ENCODE measurements around the gene BLTP3B.
A peak's percentile ranks its signal among the peaks of the same experiment; 100 is the strongest.

BLTP3B gene

DNA sequence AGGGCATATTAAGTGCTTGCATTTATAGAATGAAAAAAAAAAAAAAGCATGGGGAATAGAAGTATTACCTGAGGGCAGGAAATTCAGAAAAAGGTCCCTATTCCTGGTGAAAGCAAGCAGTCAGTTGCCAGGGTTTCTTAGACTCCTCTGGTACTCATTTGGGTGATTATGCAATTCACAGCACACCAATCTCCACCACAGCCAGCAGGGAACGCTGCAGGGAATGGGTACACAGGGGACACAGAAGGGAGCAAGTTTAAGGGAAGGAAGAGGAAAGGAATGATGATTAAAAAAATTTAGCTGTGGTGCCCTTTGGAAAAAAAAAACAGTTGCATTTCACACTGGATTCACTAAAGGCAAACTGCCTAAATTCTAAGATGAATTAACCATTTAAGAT lies 14.2 kb downstream of the BLTP3B start:
- FAIRE-seq (no peak), DNase-seq (ENCODE audit: insufficient read length) (no peak)

DNA sequence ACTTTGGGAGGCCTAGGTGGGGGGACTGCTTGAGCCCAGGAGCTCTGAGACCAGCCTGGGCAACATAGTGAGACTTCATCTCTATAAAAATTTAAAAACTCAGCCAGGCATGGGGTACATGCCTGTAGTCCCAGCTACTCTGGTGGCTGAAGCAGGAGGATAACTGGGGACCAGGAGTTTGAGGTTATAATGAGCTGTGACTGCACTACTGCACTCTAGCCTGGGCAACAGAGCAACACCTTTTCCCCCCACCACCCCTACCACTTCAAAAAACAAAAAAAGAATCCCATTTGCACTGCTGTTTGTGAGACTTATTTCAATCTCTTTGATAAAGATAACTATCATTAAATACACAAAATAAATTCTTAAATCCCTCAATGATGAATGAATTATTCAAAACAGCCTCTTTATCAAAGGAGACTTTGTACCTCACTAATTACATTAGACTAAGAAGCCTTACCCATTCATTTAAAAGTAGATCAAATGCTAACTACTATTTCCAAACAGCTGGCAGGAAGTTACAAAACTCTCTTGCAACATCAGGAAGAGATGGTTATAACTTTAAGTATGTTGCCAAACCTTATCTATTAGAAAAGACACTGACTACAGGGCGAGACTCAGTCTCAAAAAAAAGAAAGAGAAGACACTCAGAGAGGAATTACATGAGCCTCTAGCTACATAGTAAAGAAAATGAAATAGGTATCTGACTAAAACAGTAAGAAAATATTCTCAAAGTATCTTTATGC lies 14.7 kb downstream of the BLTP3B start:
- FAIRE-seq, result no peak
- TF ChIP-seq POLR2AphosphoS5 (IDR thresholded peaks at IDR 0.05; ENCODE audit: low read depth, low read length) (no peak), TAF1 (IDR thresholded peaks at IDR 0.05; ENCODE audit: borderline replicate concordance, low read depth, low read length) (no peak), POLR2A (IDR thresholded peaks at IDR 0.05; ENCODE audit: low read depth, low read length) (no peak)

More for the DNA sequence above, 14.2 kb downstream of the BLTP3B start:
- no peak for TF ChIP-seq POLR2AphosphoS5 (IDR thresholded peaks at IDR 0.05; ENCODE audit: low read depth, low read length)
- no peak for TF ChIP-seq POLR2A (IDR thresholded peaks at IDR 0.05; ENCODE audit: low read depth, low read length)
- no peak for TF ChIP-seq TAF1 (IDR thresholded peaks at IDR 0.05; ENCODE audit: borderline replicate concordance, low read depth, low read length)

DNA sequence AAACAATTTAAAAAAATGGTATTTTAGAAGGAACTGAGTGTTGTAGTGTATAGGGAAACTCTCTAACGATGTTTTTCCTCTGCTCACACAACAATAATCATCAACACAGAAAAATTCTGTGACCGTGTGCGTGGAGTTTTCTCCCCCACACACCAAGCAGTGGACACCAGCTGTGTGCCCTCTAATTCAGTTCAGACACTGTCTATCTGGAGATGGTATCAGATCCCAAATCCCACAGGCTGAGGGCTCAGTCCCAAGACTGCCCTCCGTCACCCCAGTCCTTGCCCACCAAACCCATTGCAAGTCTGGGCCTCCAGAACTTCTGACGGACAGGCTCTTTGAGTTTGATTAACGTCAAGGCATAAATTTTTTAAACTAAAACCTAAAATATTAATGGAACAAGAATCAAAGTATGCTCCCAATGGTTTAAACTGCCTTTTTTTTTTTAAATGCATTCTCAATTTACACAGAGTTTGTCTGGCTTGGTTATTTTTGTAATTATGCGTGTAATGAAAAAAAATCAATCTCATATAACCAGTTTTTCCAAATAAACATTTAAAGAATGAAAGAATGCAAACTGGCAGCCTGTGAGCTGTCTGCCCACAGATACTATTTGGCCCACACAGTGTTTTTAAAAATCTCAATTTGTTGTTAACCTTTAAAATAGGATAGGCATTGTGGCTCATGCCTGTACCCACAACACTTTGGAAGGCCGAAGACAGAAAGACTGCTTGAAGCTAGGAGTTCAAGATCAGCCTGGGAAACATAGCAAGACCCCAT lies 19.2 kb downstream of the BLTP3B start:
- TF ChIP-seq POLR2AphosphoS5 (IDR thresholded peaks at IDR 0.05; ENCODE audit: low read depth, low read length) (no peak), POLR2A (IDR thresholded peaks at IDR 0.05; ENCODE audit: low read depth, low read length) (no peak), TAF1 (IDR thresholded peaks at IDR 0.05; ENCODE audit: borderline replicate concordance, low read depth, low read length) (no peak)
- FAIRE-seq (no peak), DNase-seq (ENCODE audit: insufficient read length) (no peak)

More for the DNA sequence above, 14.7 kb downstream of the BLTP3B start:
- no peak for DNase-seq (ENCODE audit: insufficient read length)

DNA sequence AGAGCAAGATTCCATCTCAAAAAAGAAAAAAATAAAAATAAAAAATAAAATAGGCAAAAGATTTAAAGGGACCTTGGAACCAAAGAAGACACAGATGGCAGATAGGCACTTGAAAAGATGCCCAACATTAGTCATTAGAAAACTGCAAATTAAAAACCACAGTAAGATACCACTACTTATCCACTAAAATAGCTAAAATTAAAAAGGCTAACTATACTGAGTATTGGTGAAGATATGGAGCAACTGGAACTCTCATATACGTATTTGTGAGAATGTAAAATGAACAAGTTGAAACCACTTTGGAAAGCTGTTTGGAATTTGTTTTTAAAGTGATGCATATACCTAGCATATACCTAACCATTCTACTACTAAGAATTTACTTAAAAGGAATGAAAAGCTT lies 22.3 kb downstream of the BLTP3B start:
- no peak for FAIRE-seq
- TF ChIP-seq TAF1 (IDR thresholded peaks at IDR 0.05; ENCODE audit: borderline replicate concordance, low read depth, low read length) (no peak), POLR2A (IDR thresholded peaks at IDR 0.05; ENCODE audit: low read depth, low read length) (no peak), POLR2AphosphoS5 (IDR thresholded peaks at IDR 0.05; ENCODE audit: low read depth, low read length) (no peak)
- no peak for DNase-seq (ENCODE audit: insufficient read length)

DNA sequence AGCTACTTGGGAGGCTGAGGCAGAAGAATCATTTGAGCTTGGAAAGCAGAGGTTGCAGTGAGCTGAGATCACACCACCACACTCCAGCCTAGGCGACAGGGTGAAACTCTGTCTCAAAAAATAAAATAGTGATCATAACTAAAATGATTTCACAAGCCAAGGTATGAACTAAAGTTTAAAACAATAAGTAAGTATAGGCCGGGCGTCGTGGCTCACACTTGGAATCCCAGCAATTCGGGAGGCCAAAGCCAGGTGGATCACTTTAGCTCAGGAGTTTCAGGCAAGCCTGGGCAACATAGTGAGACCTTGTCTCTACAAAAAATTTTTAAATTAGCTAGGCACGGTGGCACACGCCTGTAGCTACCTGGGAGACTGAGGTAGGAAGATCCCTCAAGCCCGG lies 27.4 kb downstream of the BLTP3B start:
- TF ChIP-seq POLR2A (IDR thresholded peaks at IDR 0.05; ENCODE audit: low read depth, low read length) (no peak), POLR2AphosphoS5 (IDR thresholded peaks at IDR 0.05; ENCODE audit: low read depth, low read length) (no peak), TAF1 (IDR thresholded peaks at IDR 0.05; ENCODE audit: borderline replicate concordance, low read depth, low read length) (no peak)
- FAIRE-seq (no peak), DNase-seq (ENCODE audit: insufficient read length) (no peak)

DNA sequence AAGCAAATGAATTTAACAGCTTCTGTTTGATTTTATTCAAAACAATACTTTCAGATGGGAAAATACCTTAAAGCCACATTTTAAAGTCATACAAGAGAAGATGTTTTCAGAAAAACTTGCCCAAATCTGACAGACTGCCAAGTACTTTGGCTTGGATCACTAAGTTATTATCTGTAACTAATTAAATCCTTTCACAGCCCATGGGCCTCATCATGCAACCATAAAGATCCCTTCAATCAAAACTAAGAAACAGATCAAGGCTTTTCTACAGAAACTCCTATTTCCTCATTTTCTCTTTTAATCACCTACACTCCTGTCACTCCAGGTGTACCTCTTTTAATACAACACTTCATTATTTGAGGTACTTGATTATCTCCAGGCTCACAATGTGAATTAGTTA lies 28.1 kb downstream of the BLTP3B start:
- FAIRE-seq, result peak; percentile 38
- DNase-seq (ENCODE audit: insufficient read length), result no peak
- TF ChIP-seq TAF1 (IDR thresholded peaks at IDR 0.05; ENCODE audit: borderline replicate concordance, low read depth, low read length), result no peak
- no peak for TF ChIP-seq POLR2AphosphoS5 (IDR thresholded peaks at IDR 0.05; ENCODE audit: low read depth, low read length)
- no peak for TF ChIP-seq POLR2A (IDR thresholded peaks at IDR 0.05; ENCODE audit: low read depth, low read length)

DNA sequence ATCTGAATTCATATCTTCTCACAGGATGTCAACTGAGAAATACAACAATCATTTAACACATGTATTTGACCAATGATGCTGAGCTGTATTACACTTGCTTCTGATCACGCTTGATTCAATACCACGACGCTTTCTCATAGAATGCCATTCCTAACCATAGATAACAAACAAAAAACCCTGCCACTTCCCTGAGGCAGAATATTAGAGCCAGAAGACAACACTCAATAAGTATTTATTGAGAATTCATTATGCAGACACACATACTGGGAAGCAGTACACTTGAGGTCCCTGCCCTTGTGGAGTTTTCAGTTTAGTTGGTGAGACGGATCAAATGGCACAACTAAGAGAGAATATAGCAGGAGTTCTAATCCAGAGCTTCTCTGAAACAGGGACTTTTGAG lies 32.4 kb downstream of the BLTP3B start:
- DNase-seq (ENCODE audit: insufficient read length), result no peak
- no peak for FAIRE-seq
- TF ChIP-seq POLR2AphosphoS5 (IDR thresholded peaks at IDR 0.05; ENCODE audit: low read depth, low read length) (no peak), TAF1 (IDR thresholded peaks at IDR 0.05; ENCODE audit: borderline replicate concordance, low read depth, low read length) (no peak), POLR2A (IDR thresholded peaks at IDR 0.05; ENCODE audit: low read depth, low read length) (no peak)

DNA sequence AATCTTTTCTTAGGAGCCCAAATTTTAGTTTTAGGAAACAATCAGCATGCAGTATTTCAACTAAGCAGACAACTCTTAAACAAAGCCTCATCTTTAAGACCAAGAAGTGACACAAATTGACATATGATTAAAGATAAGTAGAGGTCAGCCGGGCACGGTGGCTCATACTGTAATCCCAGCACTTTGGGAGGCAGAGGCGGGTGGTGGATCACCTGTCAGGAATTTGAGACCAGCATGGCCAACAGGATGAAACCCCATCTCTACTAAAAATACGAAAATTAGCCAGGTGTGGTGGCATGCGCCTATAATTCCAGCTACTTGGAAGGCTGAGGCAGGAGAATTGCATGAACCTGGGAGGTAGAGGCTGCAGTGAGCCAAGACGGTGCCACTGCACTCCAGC lies 35.8 kb downstream of the BLTP3B start:
- no peak for TF ChIP-seq POLR2AphosphoS5 (IDR thresholded peaks at IDR 0.05; ENCODE audit: low read depth, low read length)
- TF ChIP-seq TAF1 (IDR thresholded peaks at IDR 0.05; ENCODE audit: borderline replicate concordance, low read depth, low read length), result no peak
- no peak for TF ChIP-seq POLR2A (IDR thresholded peaks at IDR 0.05; ENCODE audit: low read depth, low read length)
- DNase-seq (ENCODE audit: insufficient read length) (no peak), FAIRE-seq (no peak)

DNA sequence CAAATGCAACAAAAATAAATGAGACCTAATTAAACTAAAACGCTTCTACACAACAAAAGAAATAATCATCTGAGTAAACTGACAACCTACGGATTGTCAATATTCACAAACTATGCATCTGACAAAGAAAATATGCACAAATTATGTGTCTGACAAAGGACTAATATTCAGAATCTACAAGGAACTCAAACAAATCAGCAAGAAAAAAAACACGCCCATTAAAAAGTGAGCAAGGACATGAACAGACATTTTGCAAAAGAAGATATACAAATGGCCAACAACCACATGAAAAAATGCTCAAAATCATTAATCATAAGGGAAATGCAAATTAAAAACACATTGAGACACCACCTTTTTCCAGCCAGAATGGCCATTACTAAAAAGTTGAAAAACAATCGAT lies 37.0 kb downstream of the BLTP3B start:
- TF ChIP-seq TAF1 (IDR thresholded peaks at IDR 0.05; ENCODE audit: borderline replicate concordance, low read depth, low read length) (no peak), POLR2AphosphoS5 (IDR thresholded peaks at IDR 0.05; ENCODE audit: low read depth, low read length) (no peak), POLR2A (IDR thresholded peaks at IDR 0.05; ENCODE audit: low read depth, low read length) (no peak)
- FAIRE-seq (no peak), DNase-seq (ENCODE audit: insufficient read length) (no peak)

DNA sequence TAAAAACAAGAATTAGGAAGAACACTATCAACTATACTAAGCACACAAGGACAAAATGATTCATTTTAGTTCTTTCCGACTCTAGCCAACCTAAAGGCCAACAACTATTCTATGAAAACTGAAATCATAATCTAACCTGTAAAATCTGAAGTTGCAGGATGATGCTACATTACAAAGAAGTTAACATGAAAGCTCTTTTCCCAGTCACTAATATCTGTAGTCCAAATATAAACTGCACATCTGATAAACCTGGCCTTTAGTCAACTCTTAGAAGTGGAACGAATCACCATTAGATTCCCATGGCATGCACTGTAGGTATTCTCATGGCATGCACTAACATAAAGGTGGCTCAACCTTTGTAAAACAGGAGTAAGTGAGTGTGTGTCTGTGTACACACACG lies 41.7 kb downstream of the BLTP3B start:
- FAIRE-seq (no peak), DNase-seq (ENCODE audit: insufficient read length) (no peak)
- TF ChIP-seq POLR2AphosphoS5 (IDR thresholded peaks at IDR 0.05; ENCODE audit: low read depth, low read length) (no peak), TAF1 (IDR thresholded peaks at IDR 0.05; ENCODE audit: borderline replicate concordance, low read depth, low read length) (no peak), POLR2A (IDR thresholded peaks at IDR 0.05; ENCODE audit: low read depth, low read length) (no peak)

Measured in GM12892 (cell line).